Parietal lobe (tissue), 1 donor: Measurements from ENCODE around the gene ST6GAL2. TPM values are rescaled to one million over a fixed set of nuclear protein-coding genes. Genes with fewer than 3 reads are reported as not detected.

Experiments
- total RNA-seq: library from RNA; depleted of rRNA; stranded (reverse); fragments of >200 nt; gene quantifications from one replicate; pipeline ENCODE4 v1.2.3, GENCODE V29; 2014

Gene ST6GAL2
- total RNA-seq: 140 TPM

GRCh38 chr2:106885971-106886915 is at the start of gene ST6GAL2:
Gene ST6GAL2, minus strand, starts transcription at chr2:106886167. Its CDS starts 42,190 bp downstream, at chr2:106843977.

